Urinary bladder (tissue), 4 donors: ENCODE measurements around the gene CDC5L. TPM values are rescaled to one million over a fixed set of nuclear protein-coding genes. Genes with fewer than 3 reads are reported as not detected.

Source experiments
- DNase-seq: peaks from one replicate; pipeline ENCODE4 v3.0.0-alpha.2; 2015; ENCODE audit errors: extremely low spot score
- H3K27ac ChIP-seq: one replicate; pipeline ENCODE4 v1.5.1; 2013; ENCODE audit warnings: low read depth, mild to moderate bottlenecking, moderate library complexity
- H3K36me3 ChIP-seq: one replicate; pipeline ENCODE4 v1.6.1; 2013; ENCODE audit warnings: mild to moderate bottlenecking, moderate library complexity; ENCODE audit not compliant: insufficient read depth
- H3K4me1 ChIP-seq: one replicate; pipeline ENCODE4 v1.6.1; 2013; ENCODE audit warnings: mild to moderate bottlenecking, moderate library complexity; ENCODE audit not compliant: insufficient read depth
- H3K4me3 ChIP-seq: one replicate; pipeline ENCODE4 v1.5.1; 2013; ENCODE audit warnings: low read depth, low read length
- WGBS: extraction: QIAGEN DNeasy Blood & Tissue Kit; methylation state at CpG from one replicate; pipeline ENCODE4 v1.1.7; 2013; 5-methylcytosine and 5-hydroxymethylcytosine counted together
- polyA plus RNA-seq: library from polyadenylated mRNA; stranded (reverse); fragments of 200-250 nt; gene quantifications from one replicate; pipeline ENCODE4 v1.2.3, GENCODE V29; 2013
- total RNA-seq: library from RNA; depleted of rRNA; stranded (reverse); fragments of >200 nt; gene quantifications from one replicate; pipeline ENCODE4 v1.2.3, GENCODE V29; 2014
- donor health status: healthy with polysubstance abuse.
- donor health status: healthy.

The CDC5L gene
- total and polyA plus RNA-seq, 2 donors = 14.7 to 38.4 TPM

DNA sequence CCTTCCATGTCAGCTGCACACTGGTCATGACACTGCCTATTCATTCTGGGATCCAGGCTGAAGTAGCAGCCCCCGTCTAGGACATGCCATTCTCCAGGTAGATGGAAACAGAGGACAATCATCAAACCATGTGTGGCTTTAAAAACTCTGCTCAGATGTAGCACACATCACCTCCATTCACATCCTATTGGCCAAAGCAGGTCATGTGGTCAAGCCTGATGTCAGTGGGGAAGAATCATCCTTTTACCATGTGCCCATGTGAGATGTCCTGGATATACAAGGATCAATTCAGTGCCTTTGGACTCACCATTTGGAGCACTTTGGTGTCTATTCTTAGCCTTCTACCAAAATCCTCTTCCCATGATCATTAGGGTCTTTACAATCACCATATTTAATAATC is 99.5 kb downstream of the CDC5L start:
- no peak overlapping the region for H3K4me3 ChIP-seq
- H3K4me1 ChIP-seq = no peaks in the 10 kb centered on the region
- no peak for DNase-seq
- H3K27ac ChIP-seq = no peak overlapping the region
- 91% methylated on average over 1 of the region's 1 CpG for WGBS
- no peaks in the 10 kb centered on the region for H3K36me3 ChIP-seq

DNA sequence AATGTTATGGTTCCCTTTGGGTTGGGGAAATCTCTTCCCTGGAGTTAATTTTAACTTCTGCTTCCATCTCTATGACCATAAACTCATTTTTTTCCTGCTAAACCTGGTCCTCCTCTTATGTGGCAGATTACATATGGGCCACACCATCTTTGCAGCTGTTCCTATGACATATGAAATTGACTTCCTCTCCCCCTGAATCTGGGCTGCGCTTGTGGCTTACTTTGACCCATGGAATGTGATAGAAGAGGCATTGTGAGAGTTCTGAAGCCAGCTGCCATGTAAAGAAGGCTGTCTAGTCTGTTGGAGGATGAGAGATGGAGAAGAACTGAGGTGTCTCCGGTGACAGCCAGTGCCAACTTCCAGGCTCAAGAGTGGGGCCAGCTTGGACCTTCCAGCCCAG is 100.1 kb downstream of the CDC5L start:
- no peak overlapping the region for H3K4me3 ChIP-seq
- 93% methylated on average over 2 of the region's 2 CpGs for WGBS
- no peak for DNase-seq

DNA sequence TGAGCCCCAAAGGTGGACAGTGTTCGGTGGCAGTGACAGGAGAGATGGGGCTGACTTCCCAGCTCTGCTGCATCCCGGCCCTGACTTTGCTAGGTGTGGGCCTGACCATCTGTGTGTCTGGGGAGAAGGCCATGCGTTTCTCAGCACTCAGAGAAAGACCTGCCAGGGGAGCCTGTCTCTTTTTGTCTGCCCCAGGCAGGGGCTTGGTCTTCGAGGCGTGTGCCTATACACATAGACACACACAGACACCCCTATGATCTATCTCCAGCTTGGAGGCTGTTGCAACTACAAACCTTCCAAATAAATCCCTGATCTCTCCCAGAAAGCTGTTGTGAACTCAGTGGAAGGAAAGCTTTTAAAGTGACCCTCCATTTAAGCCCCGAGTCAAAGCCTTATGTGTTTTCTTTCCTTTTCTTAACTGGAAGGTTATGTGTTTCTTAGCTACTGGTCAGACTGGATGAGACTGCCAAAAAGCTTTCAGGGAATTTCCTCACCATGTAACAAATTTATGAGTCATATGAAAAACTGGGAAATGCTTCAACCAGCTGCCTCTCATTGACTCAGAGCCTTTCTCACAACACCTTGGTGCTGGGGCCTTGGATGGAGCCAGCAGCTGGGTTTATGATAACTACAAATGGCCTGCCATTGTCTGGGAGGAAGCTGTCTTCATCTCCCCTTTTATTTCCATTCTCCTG is 102.6 kb downstream of the CDC5L start:
- H3K4me1 ChIP-seq = no peaks in the 10 kb centered on the region
- H3K36me3 ChIP-seq = no peaks in the 10 kb centered on the region
- peak; percentile 66 for DNase-seq
- no peak overlapping the region for H3K27ac ChIP-seq
- H3K4me3 ChIP-seq = no peak overlapping the region
- 38% methylated on average over 6 of the region's 6 CpGs for WGBS

More for the DNA sequence above, 100.1 kb downstream of the CDC5L start:
- H3K4me1 ChIP-seq = no peaks in the 10 kb centered on the region
- no peaks in the 10 kb centered on the region for H3K36me3 ChIP-seq
- H3K27ac ChIP-seq = no peak overlapping the region

DNA sequence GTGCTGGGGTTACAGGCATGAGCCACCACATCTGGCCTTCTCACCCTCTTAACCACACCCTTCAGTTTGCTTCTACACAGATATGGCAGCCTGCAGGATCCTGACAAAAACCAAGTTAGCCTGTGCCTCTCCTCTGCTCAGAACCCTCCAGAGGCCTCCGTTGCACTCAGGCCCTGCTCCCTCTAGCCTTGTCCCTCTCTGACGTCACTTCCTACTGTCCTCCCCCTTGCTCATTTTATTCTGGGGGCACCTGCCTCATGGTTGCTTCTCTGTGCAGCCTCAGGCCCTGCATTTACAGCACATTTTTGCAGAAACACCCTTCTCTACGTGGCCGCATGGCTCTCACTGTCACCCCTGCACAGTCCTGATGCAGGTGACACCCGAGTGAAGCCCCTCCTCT is 105.6 kb downstream of the CDC5L start:
- Histone ChIP-seq H3K4me1 (no peaks in the 10 kb centered on the region), H3K36me3 (no peaks in the 10 kb centered on the region), H3K4me3 (no peak overlapping the region), H3K27ac (no peak overlapping the region)
- no peak for DNase-seq
- WGBS = 83% methylated on average over 5 of the region's 5 CpGs

DNA sequence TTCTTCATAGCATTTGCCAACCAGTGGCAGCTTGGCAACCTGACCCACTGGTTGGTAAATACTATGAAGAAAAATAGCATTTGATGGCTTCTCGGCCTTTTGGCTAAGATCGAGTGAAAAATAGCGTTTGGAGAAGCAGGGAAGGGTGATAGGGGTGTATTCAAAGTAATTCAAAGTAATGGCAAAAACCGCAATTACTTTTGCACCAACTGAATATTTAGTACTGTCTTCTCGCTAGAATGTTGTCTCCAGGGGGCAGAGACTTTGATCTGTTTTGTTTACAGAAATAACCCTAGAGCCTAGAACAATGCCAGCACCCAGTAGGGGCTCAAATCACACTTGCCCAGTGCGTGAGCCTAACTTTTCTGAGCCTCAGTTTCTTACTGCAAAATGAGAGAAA is 106.1 kb downstream of the CDC5L start:
- no peak for DNase-seq
- WGBS = 79% methylated on average over 6 of the region's 6 CpGs

DNA sequence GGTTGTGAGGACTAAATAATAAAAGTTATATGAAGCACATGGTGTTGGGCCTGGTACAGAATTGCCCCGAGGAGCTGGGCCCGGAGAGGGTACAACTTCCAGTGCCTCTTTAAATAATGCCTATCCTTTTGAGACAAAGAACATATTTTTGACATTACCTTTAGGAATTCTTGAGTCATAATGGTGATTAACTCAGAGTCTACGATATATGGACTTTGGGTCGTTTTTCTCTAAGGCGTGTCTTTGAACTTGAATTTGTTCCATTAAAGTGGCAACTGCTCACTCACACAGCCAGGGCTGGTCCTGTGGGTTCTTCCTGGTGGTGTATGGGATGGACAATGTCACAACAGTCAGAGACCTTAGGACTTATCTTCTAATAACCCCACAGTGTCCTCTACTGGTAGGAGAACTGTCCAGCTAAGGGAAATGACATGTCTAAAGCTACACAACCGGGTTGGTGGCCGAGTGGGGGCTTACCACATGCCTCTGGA is 106.5 kb downstream of the CDC5L start:
- Histone ChIP-seq H3K4me3 (no peak overlapping the region), H3K36me3 (no peaks in the 10 kb centered on the region), H3K27ac (no peak overlapping the region), H3K4me1 (no peaks in the 10 kb centered on the region)
- DNase-seq = no peak
- WGBS = 67% methylated on average over 7 of the region's 7 CpGs

More for the DNA sequence above, 106.1 kb downstream of the CDC5L start:
- Histone ChIP-seq H3K4me1 (no peaks in the 10 kb centered on the region), H3K4me3 (no peak overlapping the region), H3K36me3 (no peaks in the 10 kb centered on the region), H3K27ac (no peak overlapping the region)

DNA sequence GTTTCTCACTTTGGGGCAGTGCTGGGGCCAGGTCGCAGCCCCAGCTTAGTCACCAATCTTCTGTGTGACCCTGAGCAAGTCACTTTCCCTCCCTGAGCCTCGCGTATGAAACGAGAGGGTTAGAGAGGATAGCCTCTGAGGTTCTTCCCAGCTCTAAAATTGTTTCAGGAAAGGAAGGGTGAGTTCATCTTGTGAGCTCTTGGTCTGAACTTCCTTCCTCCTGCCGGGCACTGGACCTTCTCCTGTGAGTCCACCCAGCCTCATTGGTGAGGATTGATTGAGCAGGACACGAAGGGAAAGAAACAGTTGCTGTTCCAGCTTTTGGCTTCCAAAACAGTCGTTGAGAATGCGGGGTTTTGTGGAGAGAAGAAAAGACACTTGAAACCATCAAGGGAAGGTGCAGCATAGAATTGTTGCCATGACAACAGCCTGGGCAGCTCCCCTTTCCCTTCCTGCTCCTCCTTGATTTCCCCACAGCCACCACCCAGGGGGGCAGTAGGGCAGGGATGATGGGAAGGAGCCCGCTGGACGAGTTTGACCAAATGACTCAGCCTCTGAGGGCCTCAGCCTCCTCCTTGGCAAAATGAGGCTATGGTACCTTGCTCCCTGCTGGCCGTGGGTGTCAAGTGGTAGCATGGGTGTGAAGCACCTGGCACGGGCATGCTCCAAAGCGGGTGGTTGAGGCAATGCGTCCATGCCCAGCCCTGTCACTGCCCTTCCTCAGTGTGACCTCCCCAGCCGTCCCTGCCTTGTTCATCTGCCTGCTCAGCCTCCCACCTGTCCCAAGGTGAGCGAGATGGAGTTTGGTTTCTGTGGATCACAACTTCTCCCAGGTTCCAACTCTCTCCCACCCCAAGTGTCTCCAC is 107.8 kb downstream of the CDC5L start:
- Histone ChIP-seq H3K4me3 (no peak overlapping the region), H3K4me1 (no peaks in the 10 kb centered on the region), H3K36me3 (no peaks in the 10 kb centered on the region), H3K27ac (no peak overlapping the region)
- WGBS = 84% methylated on average over 16 of the region's 16 CpGs
- no peak for DNase-seq

DNA sequence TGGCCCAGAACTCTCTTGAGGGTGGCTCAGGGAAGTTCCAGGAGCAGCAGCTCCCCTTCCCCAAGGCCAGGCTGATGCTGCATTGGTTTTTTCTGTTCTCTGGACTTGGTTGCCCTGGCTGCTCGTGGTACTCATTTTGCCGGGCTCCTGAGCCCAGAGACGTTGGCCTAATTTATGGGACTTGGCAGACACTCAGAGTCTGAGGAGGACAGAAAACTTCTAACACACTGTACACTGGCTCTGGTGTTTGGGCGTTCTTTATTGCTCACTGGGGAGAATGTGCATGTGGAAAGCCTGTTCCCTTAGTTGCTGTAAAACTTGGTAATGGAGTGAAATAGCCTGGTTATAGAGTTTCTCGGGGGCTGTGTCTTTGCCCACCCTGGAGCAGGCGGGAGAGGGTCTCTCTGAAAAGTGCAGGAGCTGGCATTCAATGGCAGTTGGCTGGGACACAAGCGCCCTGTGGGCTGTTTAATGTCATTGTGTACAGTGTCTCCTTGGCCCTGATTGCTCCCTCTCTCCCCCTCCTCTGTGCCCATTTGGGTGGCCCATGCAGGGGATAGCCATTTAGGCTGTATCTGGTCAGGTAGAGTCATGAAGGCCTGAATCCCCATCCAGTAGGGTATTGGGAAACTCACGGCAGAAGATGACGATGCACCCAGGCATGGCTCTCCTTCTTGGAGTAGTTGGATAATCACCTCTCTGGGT is 109.3 kb downstream of the CDC5L start:
- Histone ChIP-seq H3K4me3 (no peak overlapping the region), H3K4me1 (no peaks in the 10 kb centered on the region), H3K27ac (no peak overlapping the region), H3K36me3 (no peaks in the 10 kb centered on the region)
- 53% methylated on average over 9 of the region's 9 CpGs for WGBS
- DNase-seq = no peak

DNA sequence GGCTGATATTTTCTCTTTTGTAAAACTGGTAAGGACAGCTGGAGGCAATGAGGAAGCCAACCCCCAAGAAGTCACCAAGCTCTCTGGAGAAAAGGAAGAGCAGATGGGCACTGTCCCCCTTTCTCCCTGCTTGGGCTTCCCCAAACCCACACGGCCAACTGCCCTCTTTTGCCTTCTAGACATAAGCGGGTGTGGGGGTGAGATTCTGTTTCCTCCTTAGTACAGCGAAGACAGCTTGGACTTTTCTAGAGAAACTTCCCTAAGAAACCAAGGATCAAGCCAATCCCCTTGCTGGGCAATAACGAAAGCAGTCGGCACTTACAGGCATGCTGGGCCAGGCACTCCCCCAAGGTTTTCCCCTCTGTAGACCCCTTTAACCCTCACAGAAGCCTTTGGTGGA is 110.3 kb downstream of the CDC5L start:
- WGBS = 87% methylated on average over 5 of the region's 5 CpGs
- H3K27ac ChIP-seq = no peak overlapping the region
- H3K4me1 ChIP-seq = no peaks in the 10 kb centered on the region
- no peak overlapping the region for H3K4me3 ChIP-seq
- no peaks in the 10 kb centered on the region for H3K36me3 ChIP-seq
- DNase-seq = no peak

DNA sequence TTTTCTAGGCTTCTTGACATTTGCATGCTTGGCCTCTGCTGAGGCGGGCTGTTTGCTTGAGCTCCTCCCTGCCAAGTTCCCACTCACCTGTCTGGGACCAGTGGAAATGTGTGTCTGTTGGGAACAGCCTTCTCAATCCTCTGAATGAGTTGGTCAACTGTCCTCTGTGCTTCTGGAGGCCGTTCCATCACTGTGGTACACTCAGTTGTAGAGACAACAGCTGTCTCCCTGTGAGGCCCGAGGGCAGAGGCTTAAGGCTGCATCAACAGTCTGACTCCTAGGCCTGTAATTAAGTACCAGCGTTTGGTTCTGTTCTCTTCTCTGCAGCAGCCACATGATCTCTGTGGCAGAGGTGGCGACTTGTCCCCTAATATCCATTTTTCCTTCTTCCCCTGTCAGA is 110.9 kb downstream of the CDC5L start:
- Histone ChIP-seq H3K4me1 (no peaks in the 10 kb centered on the region), H3K4me3 (no peak overlapping the region), H3K36me3 (no peaks in the 10 kb centered on the region), H3K27ac (no peak overlapping the region)
- no peak for DNase-seq
- WGBS = 79% methylated on average over 5 of the region's 5 CpGs

DNA sequence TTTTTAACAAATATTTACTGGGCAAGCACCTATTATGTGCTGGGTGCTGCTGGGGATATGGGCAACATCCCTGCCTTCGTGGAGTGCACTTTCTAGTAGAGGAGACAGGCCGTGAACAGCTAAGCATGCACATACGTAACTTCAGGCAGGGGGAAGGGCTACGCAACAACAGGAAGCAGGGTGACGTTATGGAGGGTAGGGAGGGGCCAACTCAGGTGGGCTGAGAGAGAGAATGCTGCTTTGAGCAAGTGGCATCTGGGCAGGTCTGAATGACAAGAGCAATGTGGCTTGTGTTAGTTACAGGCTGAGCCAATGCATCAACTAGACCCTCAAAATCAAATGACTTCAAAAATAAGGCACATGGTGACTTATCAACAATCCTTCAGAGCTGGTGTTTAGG is 112.1 kb downstream of the CDC5L start:
- WGBS = 82% methylated on average over 5 of the region's 5 CpGs
- Histone ChIP-seq H3K36me3 (no peaks in the 10 kb centered on the region), H3K4me3 (no peak overlapping the region), H3K4me1 (no peaks in the 10 kb centered on the region), H3K27ac (no peak overlapping the region)
- no peak for DNase-seq
